Sigmoid colon (tissue), 7 donors: Measurements from ENCODE around the gene ENPP6. TPM values are rescaled to one million over a fixed set of nuclear protein-coding genes. Genes with fewer than 3 reads are reported as not detected.

Experiments
- DNase-seq: peaks from one replicate; pipeline ENCODE4 v3.0.0-alpha.2; 2019
- H3K27ac ChIP-seq, 4 donors: fragments of 200-600 bp; sonication (generic); one replicate each; pipeline ENCODE4 v1.5.1; 2016 to 2019; ENCODE audit warnings: mild to moderate bottlenecking in 1 of 4
- H3K27me3 ChIP-seq, 3 donors: fragments of 200-600 bp; sonication (generic); one replicate each; pipeline ENCODE4 v1.5.1; 2019; ENCODE audit warnings: mild to moderate bottlenecking in 1 of 3
- H3K36me3 ChIP-seq, 4 donors: fragments of 200-600 bp; sonication (generic); one replicate each; pipeline ENCODE4 v1.5.1; 2016 to 2019
- H3K4me1 ChIP-seq, 4 donors: fragments of 200-600 bp; sonication (generic); one replicate each; pipeline ENCODE4 v1.5.1; 2017 to 2019
- H3K4me3 ChIP-seq, 4 donors: fragments of 200-600 bp; sonication (generic); one replicate each; pipeline ENCODE4 v1.5.1; 2017 to 2019; ENCODE audit warnings: mild to moderate bottlenecking in 2 of 4, moderate library complexity in 1 of 4
- H3K9me3 ChIP-seq, 4 donors: fragments of 200-600 bp in 3 of 4; sonication (generic) in 3 of 4; one replicate each; pipeline versions ENCODE4 v1.5.1 to v1.6.1; 2013 to 2019
- CTCF ChIP-seq, 4 experiments: fragments of 450-650 bp in 3 of 4; fragments of 200-600 bp in 1 of 4; IDR thresholded peaks; one replicate each; pipeline ENCODE4 v1.5.1; 2016 to 2019; ENCODE audit warnings: antibody characterized with exemption in 4 of 4, mild to moderate bottlenecking in 3 of 4, moderate library complexity in 2 of 4
- EP300 ChIP-seq, 4 donors: sonication (generic); formaldehyde crosslinking; IDR thresholded peaks; one replicate each; pipeline ENCODE4 v1.6.1; 2017; ENCODE audit warnings: antibody characterized with exemption in 4 of 4
- POLR2A ChIP-seq, 2 donors: fragments of 450-650 bp; IDR thresholded peaks; one replicate each; pipeline ENCODE4 v1.6.1; 2016; ENCODE audit warnings: antibody characterized with exemption in 2 of 2, mild to moderate bottlenecking in 2 of 2, moderate library complexity in 2 of 2
- POLR2AphosphoS5 ChIP-seq, 4 donors: sonication (generic); formaldehyde crosslinking; IDR thresholded peaks; one replicate each; pipeline ENCODE4 v1.6.1; 2017; ENCODE audit warnings: antibody characterized with exemption in 4 of 4
- WGBS, 2 donors: extraction: QIAGEN DNeasy Blood & Tissue Kit; methylation state at CpG; one replicate each; pipeline ENCODE4 v1.1.7; 2013; 5-methylcytosine and 5-hydroxymethylcytosine counted together
- intact Hi-C: fragments of 100-400 bp; cut with DNase I; formaldehyde crosslinking; loops from one replicate; pipeline ENCODE4 v1.15.1; 2023
- polyA plus RNA-seq, 3 donors: library from polyadenylated mRNA; stranded (reverse); fragments of 200-250 nt; gene quantifications; one replicate each; pipeline ENCODE4 v1.2.3, GENCODE V29; 2013
- total RNA-seq, 4 donors: library from RNA; depleted of rRNA; stranded (reverse); fragments of >200 nt; gene quantifications; one replicate each; pipeline ENCODE4 v1.1.0, GENCODE V29; 2016
- donor health status: healthy with polysubstance abuse.
- donor health status: Bipolar disorder and iron deficiency.
- donor health status: healthy.

The ENPP6 gene
- total and polyA plus RNA-seq, 7 donors = under 0.01 to 0.66 (median 0.31) TPM

DNA sequence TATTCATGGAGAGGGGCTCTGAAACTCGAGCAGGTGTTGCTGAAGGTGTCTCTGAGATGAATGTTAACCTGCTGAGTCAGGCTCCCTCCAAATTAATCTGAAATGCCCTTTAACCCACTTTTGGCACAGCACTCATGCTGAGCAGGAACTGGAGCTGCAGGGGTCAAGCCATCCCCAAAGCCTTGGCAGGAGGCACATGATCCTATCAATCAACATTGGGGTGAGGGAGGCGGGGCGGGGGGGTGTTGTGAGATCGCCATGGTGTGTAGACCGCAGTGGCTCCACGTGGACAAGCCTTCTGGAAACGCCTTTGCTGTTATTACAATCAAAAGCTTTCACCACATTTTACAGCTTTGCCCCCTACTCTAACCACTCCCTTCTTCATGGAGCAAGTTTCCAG is 16.5 kb downstream of the ENPP6 start:
- intact Hi-C loops = no loop called here

GRCh38 chr4:184200296-184200695 is 17.4 kb downstream of the ENPP6 start:
- H3K27ac ChIP-seq = no peak overlapping the region
- H3K4me1 ChIP-seq = no peaks in the 10 kb centered on the region
- no peaks in the 10 kb centered on the region for H3K9me3 ChIP-seq
- H3K36me3 ChIP-seq = no peaks in the 10 kb centered on the region
- no peaks in the 10 kb centered on the region for H3K27me3 ChIP-seq
- intact Hi-C loops = no loop called here
- DNase-seq = no peak
- TF ChIP-seq CTCF (IDR thresholded peaks at IDR 0.05) (no peak), POLR2A (IDR thresholded peaks at IDR 0.05) (no peak), EP300 (IDR thresholded peaks at IDR 0.05) (no peak)
- WGBS, 2 donors = 80 to 89% methylated on average over 12 of the region's 12 CpGs
- H3K4me3 ChIP-seq = no peak overlapping the region

More for the DNA sequence above, 16.5 kb downstream of the ENPP6 start:
- DNase-seq = no peak
- Histone ChIP-seq H3K27me3 (no peaks in the 10 kb centered on the region), H3K4me1 (no peaks in the 10 kb centered on the region), H3K9me3 (no peaks in the 10 kb centered on the region), H3K27ac (no peak overlapping the region), H3K4me3 (no peak overlapping the region), H3K36me3 (no peaks in the 10 kb centered on the region)
- TF ChIP-seq POLR2A (IDR thresholded peaks at IDR 0.05) (no peak), POLR2AphosphoS5 (IDR thresholded peaks at IDR 0.05) (no peak), CTCF (IDR thresholded peaks at IDR 0.05) (no peak), EP300 (IDR thresholded peaks at IDR 0.05) (no peak)
- WGBS, 2 donors = 38 to 62% methylated on average over 7 of the region's 7 CpGs

DNA sequence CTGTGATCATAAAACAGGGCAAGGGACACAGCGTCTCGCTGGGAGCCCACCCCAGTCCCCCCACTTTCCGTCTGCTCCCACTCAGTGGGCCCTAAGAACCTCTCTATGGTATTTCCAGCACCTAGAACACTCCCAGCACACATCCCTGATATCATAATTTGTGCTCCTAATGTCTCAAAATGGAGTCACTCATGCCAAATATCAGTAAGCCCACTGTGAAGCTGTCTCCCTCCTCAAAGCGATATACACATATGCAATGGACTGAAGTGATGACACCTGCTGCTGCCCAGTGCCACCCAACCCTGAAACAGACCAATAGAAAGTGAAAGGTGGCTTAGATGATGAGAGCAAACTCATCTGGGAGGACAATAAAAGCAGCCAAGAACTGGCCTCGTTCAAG is 17.9 kb downstream of the ENPP6 start:
- WGBS, 2 donors = 85 to 87% methylated on average over 5 of the region's 5 CpGs

DNA sequence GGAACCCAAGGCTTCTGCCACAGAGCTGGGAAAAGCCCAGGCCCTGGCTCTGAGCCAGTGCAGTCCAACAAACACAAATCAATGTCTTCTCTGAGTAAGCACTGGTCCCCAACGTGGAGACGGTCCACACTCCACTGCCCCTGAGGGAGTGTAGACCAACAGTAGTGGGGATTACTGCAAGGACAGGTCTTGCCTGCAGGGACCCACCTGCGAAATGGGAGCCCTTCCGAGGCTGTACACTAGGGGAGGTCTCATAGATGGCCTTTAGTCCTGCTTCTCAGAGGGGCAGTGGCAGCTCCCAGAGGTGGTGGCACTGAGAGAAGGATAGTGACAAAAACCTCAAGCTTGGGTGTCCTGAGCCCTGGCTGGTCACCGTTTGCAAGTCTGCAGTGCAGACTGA is 19.5 kb downstream of the ENPP6 start:
- Histone ChIP-seq H3K9me3 (no peaks in the 10 kb centered on the region), H3K27ac (no peak overlapping the region), H3K36me3 (no peaks in the 10 kb centered on the region), H3K27me3 (no peaks in the 10 kb centered on the region), H3K4me1 (no peaks in the 10 kb centered on the region), H3K4me3 (no peak overlapping the region)
- intact Hi-C loops = no loop called here
- 71 to 78% methylated on average over 5 of the region's 5 CpGs for WGBS, 2 donors
- TF ChIP-seq POLR2A (IDR thresholded peaks at IDR 0.05) (no peak), POLR2AphosphoS5 (IDR thresholded peaks at IDR 0.05) (no peak), CTCF (IDR thresholded peaks at IDR 0.05) (no peak), EP300 (IDR thresholded peaks at IDR 0.05) (no peak)
- no peak for DNase-seq

More for the DNA sequence above, 17.9 kb downstream of the ENPP6 start:
- DNase-seq = no peak
- Histone ChIP-seq H3K4me3 (no peak overlapping the region), H3K27me3 (no peaks in the 10 kb centered on the region), H3K9me3 (no peaks in the 10 kb centered on the region), H3K4me1 (no peaks in the 10 kb centered on the region), H3K36me3 (no peaks in the 10 kb centered on the region), H3K27ac (no peak overlapping the region)
- TF ChIP-seq POLR2A (IDR thresholded peaks at IDR 0.05) (no peak), CTCF (IDR thresholded peaks at IDR 0.05) (no peak), POLR2AphosphoS5 (IDR thresholded peaks at IDR 0.05) (no peak), EP300 (IDR thresholded peaks at IDR 0.05) (no peak)
- intact Hi-C loops = no loop called here

GRCh38 chr4:184197536-184198082 is 20.1 kb downstream of the ENPP6 start:
- TF ChIP-seq EP300 (IDR thresholded peaks at IDR 0.05) = no peak
- no peak for TF ChIP-seq CTCF (IDR thresholded peaks at IDR 0.05)
- no peak for TF ChIP-seq POLR2A (IDR thresholded peaks at IDR 0.05)
- TF ChIP-seq POLR2AphosphoS5 (IDR thresholded peaks at IDR 0.05) = no peak
- 94 to 99% methylated on average over 3 of the region's 3 CpGs for WGBS, 2 donors
- intact Hi-C loops = no loop called here
- no peak for DNase-seq
- H3K27ac ChIP-seq = no peak overlapping the region
- no peaks in the 10 kb centered on the region for H3K4me1 ChIP-seq
- no peak overlapping the region for H3K4me3 ChIP-seq
- H3K36me3 ChIP-seq = no peaks in the 10 kb centered on the region
- no peaks in the 10 kb centered on the region for H3K9me3 ChIP-seq
- H3K27me3 ChIP-seq = no peaks in the 10 kb centered on the region
